ENCODE measurements around the gene FMNL2. TPM values are rescaled to one million over a fixed set of nuclear protein-coding genes. Genes with fewer than 3 reads are reported as not detected.

Gene FMNL2
- total RNA-seq, 1 donor = 24.2 TPM

- no peaks in the 10 kb centered on the region for H3K36me3 ChIP-seq (ENCODE audit: insufficient read depth, low read length)
- H4K20me1 ChIP-seq (ENCODE audit: insufficient read depth, low read length) = no peaks in the 10 kb centered on the region
- no peak overlapping the region for H3K4me3 ChIP-seq (ENCODE audit: insufficient read depth, low read length)
- no peak for TF ChIP-seq CTCF (IDR thresholded peaks at IDR 0.05; ENCODE audit: extremely low read depth, low read depth, low read length)
- no peaks in the 10 kb centered on the region for H3K9me3 ChIP-seq (ENCODE audit: low read depth, low read length)
- H3K27ac ChIP-seq (ENCODE audit: low read depth, low read length) = no peak overlapping the region
- DNase-seq (ENCODE audit: insufficient read length, low spot score, missing footprints) = no peak
- no peaks in the 10 kb centered on the region for H3K4me1 ChIP-seq (ENCODE audit: insufficient read depth, low read length)
- H3K27me3 ChIP-seq (ENCODE audit: insufficient read depth, low read length) = no peaks in the 10 kb centered on the region
- peaks cover 75% of the 10 kb centered on the region for H3K79me2 ChIP-seq (ENCODE audit: insufficient read depth, low read length)
- H3K4me2 ChIP-seq (ENCODE audit: insufficient read depth, low read length) = no peak overlapping the region
- H2AFZ ChIP-seq (ENCODE audit: low read length) = no peak overlapping the region
These were observed 41.4 kb downstream of the FMNL2 start for GRCh38 chr2:152376385-152376784.

- Histone ChIP-seq H3K27me3 (ENCODE audit: insufficient read depth, low read length) (no peaks in the 10 kb centered on the region), H2AFZ (ENCODE audit: low read length) (no peak overlapping the region), H3K27ac (ENCODE audit: low read depth, low read length) (no peak overlapping the region), H3K36me3 (ENCODE audit: insufficient read depth, low read length) (no peaks in the 10 kb centered on the region), H3K79me2 (ENCODE audit: insufficient read depth, low read length) (peaks cover 72% of the 10 kb centered on the region), H3K9me3 (ENCODE audit: low read depth, low read length) (no peaks in the 10 kb centered on the region), H4K20me1 (ENCODE audit: insufficient read depth, low read length) (no peaks in the 10 kb centered on the region), H3K4me3 (ENCODE audit: insufficient read depth, low read length) (no peak overlapping the region), H3K4me2 (ENCODE audit: insufficient read depth, low read length) (no peak overlapping the region), H3K4me1 (ENCODE audit: insufficient read depth, low read length) (no peaks in the 10 kb centered on the region)
- no peak for DNase-seq (ENCODE audit: insufficient read length, low spot score, missing footprints)
- TF ChIP-seq CTCF (IDR thresholded peaks at IDR 0.05; ENCODE audit: extremely low read depth, low read depth, low read length) = no peak
These were observed 42.0 kb downstream of the FMNL2 start for GRCh38 chr2:152376968-152377367.

DNA sequence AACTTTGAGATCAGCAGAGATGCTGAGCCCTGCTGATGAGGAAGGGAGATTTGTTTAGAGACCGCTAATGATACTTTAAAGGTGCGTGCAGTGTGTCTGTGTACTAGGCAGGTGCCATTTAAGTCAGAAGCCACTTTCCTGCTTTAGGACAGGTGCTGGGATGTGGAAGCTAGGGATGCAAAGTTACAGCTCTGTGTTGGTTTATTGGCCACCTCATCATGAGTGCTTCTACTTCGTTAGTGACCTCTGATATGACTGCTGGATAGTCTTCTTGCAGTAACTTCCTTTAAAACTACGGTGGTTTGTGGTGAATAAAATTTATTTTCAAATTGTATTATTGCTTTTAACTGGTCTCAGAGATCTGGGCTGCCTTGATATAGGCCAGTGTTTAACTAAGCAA is 44.1 kb downstream of the FMNL2 start:
- TF ChIP-seq CTCF (IDR thresholded peaks at IDR 0.05; ENCODE audit: extremely low read depth, low read depth, low read length) = no peak
- Histone ChIP-seq H3K4me1 (ENCODE audit: insufficient read depth, low read length) (no peaks in the 10 kb centered on the region), H2AFZ (ENCODE audit: low read length) (no peak overlapping the region), H3K79me2 (ENCODE audit: insufficient read depth, low read length) (peaks cover 69% of the 10 kb centered on the region), H3K9me3 (ENCODE audit: low read depth, low read length) (no peaks in the 10 kb centered on the region), H3K27ac (ENCODE audit: low read depth, low read length) (no peak overlapping the region), H3K4me2 (ENCODE audit: insufficient read depth, low read length) (no peak overlapping the region), H4K20me1 (ENCODE audit: insufficient read depth, low read length) (no peaks in the 10 kb centered on the region), H3K36me3 (ENCODE audit: insufficient read depth, low read length) (no peaks in the 10 kb centered on the region), H3K4me3 (ENCODE audit: insufficient read depth, low read length) (no peak overlapping the region), H3K27me3 (ENCODE audit: insufficient read depth, low read length) (no peaks in the 10 kb centered on the region)
- no peak for DNase-seq (ENCODE audit: insufficient read length, low spot score, missing footprints)

DNA sequence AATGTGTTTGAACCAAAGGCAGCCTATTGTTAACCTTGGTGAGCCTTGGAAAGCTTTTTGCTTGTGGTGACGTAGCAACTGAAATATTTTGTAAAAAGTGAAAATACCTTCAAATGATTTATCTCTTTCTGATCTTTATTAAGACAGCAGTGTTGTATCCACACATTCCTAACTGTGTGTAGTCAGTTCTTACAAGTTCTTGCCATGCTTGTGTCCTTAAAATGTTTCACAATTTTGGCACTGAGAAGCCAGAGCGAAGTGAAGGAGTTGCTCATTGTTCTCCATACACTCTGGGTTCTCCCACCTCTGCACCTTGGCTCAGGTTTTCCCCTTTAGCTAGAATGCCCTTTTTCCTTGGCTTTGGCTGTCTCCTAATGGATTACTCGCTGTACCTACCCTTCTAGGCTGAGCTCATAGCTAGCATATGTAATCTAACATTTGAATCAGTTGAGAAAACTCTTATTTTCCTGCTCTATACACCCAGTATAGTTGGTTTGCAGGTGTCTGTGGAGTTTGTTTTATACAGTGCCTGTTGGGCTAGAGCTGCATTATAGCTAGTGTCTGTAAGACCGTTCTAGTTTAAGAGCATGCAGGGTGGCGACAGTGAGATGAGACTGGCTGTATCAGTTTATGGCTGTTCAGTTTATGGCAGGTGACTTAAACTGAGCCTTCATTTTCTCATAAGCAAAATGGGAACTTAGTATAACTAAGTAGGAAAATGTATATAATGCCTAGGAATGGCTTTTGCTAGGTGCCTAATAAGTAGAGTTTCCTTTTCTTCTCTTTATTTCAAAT is 45.5 kb downstream of the FMNL2 start:
- Histone ChIP-seq H3K4me3 (ENCODE audit: insufficient read depth, low read length) (no peak overlapping the region), H3K79me2 (ENCODE audit: insufficient read depth, low read length) (peaks cover 72% of the 10 kb centered on the region), H3K4me1 (ENCODE audit: insufficient read depth, low read length) (no peaks in the 10 kb centered on the region), H3K27me3 (ENCODE audit: insufficient read depth, low read length) (no peaks in the 10 kb centered on the region), H3K9me3 (ENCODE audit: low read depth, low read length) (no peaks in the 10 kb centered on the region), H3K36me3 (ENCODE audit: insufficient read depth, low read length) (no peaks in the 10 kb centered on the region), H2AFZ (ENCODE audit: low read length) (no peak overlapping the region), H3K4me2 (ENCODE audit: insufficient read depth, low read length) (no peak overlapping the region), H4K20me1 (ENCODE audit: insufficient read depth, low read length) (no peaks in the 10 kb centered on the region), H3K27ac (ENCODE audit: low read depth, low read length) (no peak overlapping the region)
- DNase-seq (ENCODE audit: insufficient read length, low spot score, missing footprints) = no peak
- TF ChIP-seq CTCF (IDR thresholded peaks at IDR 0.05; ENCODE audit: extremely low read depth, low read depth, low read length) = no peak

All from osteoblast (primary cell).